ENCODE data around the gene WDR90. TPM values are rescaled to one million over a fixed set of nuclear protein-coding genes. Genes with fewer than 3 reads are reported as not detected.

WDR90 gene
- total and polyA plus RNA-seq, 2 of the 13 experiments (the other 11 are each of a cell fraction or from before 2014, with no cell fraction given) = 14.9 to 28.9 TPM

- TF ChIP-seq XBP1 (CRISPR knock-in tag; IDR thresholded peaks at IDR 0.05) = no peak
- TF ChIP-seq AHR (CRISPR knock-in tag; IDR thresholded peaks at IDR 0.05) = no peak; the same call in 1 of the 2 replicates
- TF ChIP-seq CCDC6 (CRISPR knock-in tag; IDR thresholded peaks at IDR 0.05) = no peak; the same call in none of the 2 replicates
- 0 out of 2 replicates have a peak, but pooled peaks have one; percentile 36 for TF ChIP-seq HNRNPL (IDR thresholded peaks at IDR 0.05; ENCODE audit: low read depth, low read length)
- TF ChIP-seq ZNF782 (CRISPR knock-in tag; IDR thresholded peaks at IDR 0.05; ENCODE audit: borderline replicate concordance) = no peak
- TF ChIP-seq ZNF460 (CRISPR knock-in tag; IDR thresholded peaks at IDR 0.05; ENCODE audit: borderline replicate concordance) = no peak
- TF ChIP-seq, protein P1, sequence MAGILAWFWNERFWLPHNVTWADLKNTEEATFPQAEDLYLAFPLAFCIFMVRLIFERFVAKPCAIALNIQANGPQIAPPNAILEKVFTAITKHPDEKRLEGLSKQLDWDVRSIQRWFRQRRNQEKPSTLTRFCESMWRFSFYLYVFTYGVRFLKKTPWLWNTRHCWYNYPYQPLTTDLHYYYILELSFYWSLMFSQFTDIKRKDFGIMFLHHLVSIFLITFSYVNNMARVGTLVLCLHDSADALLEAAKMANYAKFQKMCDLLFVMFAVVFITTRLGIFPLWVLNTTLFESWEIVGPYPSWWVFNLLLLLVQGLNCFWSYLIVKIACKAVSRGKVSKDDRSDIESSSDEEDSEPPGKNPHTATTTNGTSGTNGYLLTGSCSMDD (CRISPR knock-in tag; IDR thresholded peaks at IDR 0.05) = no peak
- TF ChIP-seq NFE2L1 (CRISPR knock-in tag; IDR thresholded peaks at IDR 0.05; ENCODE audit: borderline replicate concordance) = no peak
- no peak for TF ChIP-seq ZSCAN20 (CRISPR knock-in tag; IDR thresholded peaks at IDR 0.05; ENCODE audit: borderline replicate concordance)
- TF ChIP-seq CBFB (CRISPR knock-in tag; IDR thresholded peaks at IDR 0.05) = peak; percentile 80; the same call in 1 of the 2 replicates
- peak; percentile 68; the same call in 1 of the 2 replicates for TF ChIP-seq FOXO1 (CRISPR knock-in tag; IDR thresholded peaks at IDR 0.05)
- peak; percentile 72 to 95 for TF ChIP-seq POLR2A (IDR thresholded peaks at IDR 0.05; ENCODE audit: insufficient read depth in 1 of 2, low read depth in 2 of 2, low read length in 2 of 2)
- TF ChIP-seq ZNF841 (CRISPR knock-in tag; IDR thresholded peaks at IDR 0.05; ENCODE audit: borderline replicate concordance) = no peak
- peak; percentile 92 for TF ChIP-seq DNMT1 (CRISPR knock-in tag; IDR thresholded peaks at IDR 0.05)
- TF ChIP-seq HNF4G (IDR thresholded peaks at IDR 0.05; ENCODE audit: borderline replicate concordance, low read depth, low read length) = peak; percentile 12; the same call in 1 of the 2 replicates
- peak; percentile 33; the same call in 1 of the 2 replicates for TF ChIP-seq HNF4G (CRISPR knock-in tag; IDR thresholded peaks at IDR 0.05; ENCODE audit: borderline replicate concordance, low read depth)
- TF ChIP-seq MED8 (CRISPR knock-in tag; IDR thresholded peaks at IDR 0.05; ENCODE audit: insufficient replicate concordance) = peak; percentile 73
- TF ChIP-seq, protein P2, sequence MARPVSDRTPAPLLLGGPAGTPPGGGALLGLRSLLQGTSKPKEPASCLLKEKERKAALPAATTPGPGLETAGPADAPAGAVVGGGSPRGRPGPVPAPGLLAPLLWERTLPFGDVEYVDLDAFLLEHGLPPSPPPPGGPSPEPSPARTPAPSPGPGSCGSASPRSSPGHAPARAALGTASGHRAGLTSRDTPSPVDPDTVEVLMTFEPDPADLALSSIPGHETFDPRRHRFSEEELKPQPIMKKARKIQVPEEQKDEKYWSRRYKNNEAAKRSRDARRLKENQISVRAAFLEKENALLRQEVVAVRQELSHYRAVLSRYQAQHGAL (CRISPR knock-in tag; IDR thresholded peaks at IDR 0.05; ENCODE audit: not compliant biosample characterization) = no peak
- TF ChIP-seq ZNF468 (CRISPR knock-in tag; IDR thresholded peaks at IDR 0.05) = peak; percentile 61; the same call in 1 of the 2 replicates
- 0 out of 2 replicates have a peak, but pooled peaks have one; percentile 38 for TF ChIP-seq MTF1 (CRISPR knock-in tag; IDR thresholded peaks at IDR 0.05)
- no peak for TF ChIP-seq ZNF616 (CRISPR knock-in tag; IDR thresholded peaks at IDR 0.05; ENCODE audit: low read depth)
- peak; percentile 92 for TF ChIP-seq BHLHE40 (IDR thresholded peaks at IDR 0.05; ENCODE audit: low read length)
- TF ChIP-seq HDAC2 (CRISPR knock-in tag; IDR thresholded peaks at IDR 0.05) = no peak; the same call in 1 of the 2 replicates
- TF ChIP-seq ZBTB8A (CRISPR knock-in tag; IDR thresholded peaks at IDR 0.05; ENCODE audit: borderline replicate concordance, low read depth) = no peak; the same call in 1 of the 2 replicates
- no peak for TF ChIP-seq SRY (CRISPR knock-in tag; IDR thresholded peaks at IDR 0.05)
- peak; percentile 81; the same call in 1 of the 2 replicates for TF ChIP-seq ZNF33A (CRISPR knock-in tag; IDR thresholded peaks at IDR 0.05; ENCODE audit: borderline replicate concordance)
- peak; percentile 95 for TF ChIP-seq YEATS4 (CRISPR knock-in tag; IDR thresholded peaks at IDR 0.05; ENCODE audit: borderline replicate concordance)
- peak; percentile 95 for TF ChIP-seq MYC (CRISPR knock-in tag; IDR thresholded peaks at IDR 0.05; ENCODE audit: borderline replicate concordance)
- TF ChIP-seq KLF15 (CRISPR knock-in tag; IDR thresholded peaks at IDR 0.05; ENCODE audit: borderline replicate concordance) = no peak; the same call in 1 of the 2 replicates
- TF ChIP-seq ZNF451 (CRISPR knock-in tag; IDR thresholded peaks at IDR 0.05) = no peak
Observed at GRCh38 chr16:636206-637080, 12.7 kb upstream of the WDR90 start, which contains the start of gene METTL26 (continued).
